Eye (tissue), 1 donor: Measurements from ENCODE around the gene ATP11C.
A peak's percentile ranks its signal among the peaks of the same experiment; 100 is the strongest.

Experiments
- DNase-seq: peaks from one replicate; pipeline ENCODE4 v3.0.0-alpha.2; 2015

The ATP11C gene

DNA sequence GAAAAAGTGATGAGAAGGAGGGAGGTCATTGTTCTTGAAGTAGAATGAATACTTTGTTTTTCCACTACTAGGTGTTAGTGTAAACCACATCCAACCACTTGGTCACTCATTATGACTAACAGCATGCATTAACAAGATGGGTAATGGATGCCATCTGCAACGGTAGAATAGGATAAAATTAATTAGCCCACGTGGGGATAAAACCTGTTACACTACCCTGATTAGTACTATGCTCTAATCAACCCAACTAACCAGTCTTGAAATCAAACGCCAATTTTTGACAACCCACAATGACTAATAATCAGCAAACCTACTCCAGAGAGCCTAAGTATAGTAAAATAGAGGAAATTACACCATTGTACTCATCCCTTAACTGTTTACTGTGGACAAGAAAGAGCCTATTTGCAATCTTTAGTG is 131.4 kb downstream of the ATP11C start:
- no peak for DNase-seq

DNA sequence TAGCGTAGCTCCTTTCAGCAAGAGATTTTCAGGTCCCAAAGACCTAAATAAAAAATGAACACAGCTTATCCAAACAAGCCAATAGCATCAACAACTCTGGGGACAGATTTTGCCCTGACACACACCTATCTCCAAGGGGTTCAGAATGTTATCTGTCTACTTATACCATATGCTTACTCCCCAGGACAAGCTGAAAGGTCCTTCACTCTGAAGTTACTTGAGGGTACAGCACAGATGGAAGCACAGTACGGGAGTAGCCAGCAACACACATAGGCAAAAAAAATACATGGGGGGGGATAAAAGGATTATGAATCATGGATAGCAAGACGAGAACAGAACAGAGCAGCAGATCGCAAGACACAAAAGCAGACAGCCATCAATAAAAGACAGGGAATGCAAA is 134.2 kb downstream of the ATP11C start:
- DNase-seq = no peak

DNA sequence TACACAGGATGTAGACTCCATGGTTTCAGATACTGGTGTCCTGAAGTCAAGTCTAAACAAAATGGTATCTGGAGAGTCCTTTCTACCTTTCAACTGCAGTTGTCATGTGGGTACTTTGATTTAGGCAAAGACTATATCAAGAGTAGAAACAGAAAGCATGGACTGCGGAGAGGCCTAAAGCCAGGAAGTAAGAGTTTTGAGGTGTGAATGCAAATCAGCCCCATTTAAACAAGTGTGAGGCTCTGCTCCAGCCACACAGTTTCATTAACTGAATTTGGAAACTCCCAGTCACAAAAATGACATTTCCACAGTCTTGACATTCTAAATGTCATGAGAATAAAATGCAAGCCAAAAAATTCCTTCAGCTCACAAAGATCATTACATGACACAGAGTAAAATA is 137.7 kb downstream of the ATP11C start:
- DNase-seq = no peak

- DNase-seq = no peak
Measured at GRCh38 chrX:139787601-139788000, 145.3 kb downstream of the ATP11C start.

GRCh38 chrX:139784807-139785206 is 148.0 kb downstream of the ATP11C start:
- no peak for DNase-seq

- DNase-seq = no peak
Measured at GRCh38 chrX:139783959-139784358, 148.9 kb downstream of the ATP11C start.

- DNase-seq = no peak
Measured at GRCh38 chrX:139783030-139783429, 149.8 kb downstream of the ATP11C start.

- DNase-seq = no peak
Measured at GRCh38 chrX:139776599-139776998, 156.3 kb downstream of the ATP11C start.

- no peak for DNase-seq
Measured at GRCh38 chrX:139770366-139770765, 162.5 kb downstream of the ATP11C start.

DNA sequence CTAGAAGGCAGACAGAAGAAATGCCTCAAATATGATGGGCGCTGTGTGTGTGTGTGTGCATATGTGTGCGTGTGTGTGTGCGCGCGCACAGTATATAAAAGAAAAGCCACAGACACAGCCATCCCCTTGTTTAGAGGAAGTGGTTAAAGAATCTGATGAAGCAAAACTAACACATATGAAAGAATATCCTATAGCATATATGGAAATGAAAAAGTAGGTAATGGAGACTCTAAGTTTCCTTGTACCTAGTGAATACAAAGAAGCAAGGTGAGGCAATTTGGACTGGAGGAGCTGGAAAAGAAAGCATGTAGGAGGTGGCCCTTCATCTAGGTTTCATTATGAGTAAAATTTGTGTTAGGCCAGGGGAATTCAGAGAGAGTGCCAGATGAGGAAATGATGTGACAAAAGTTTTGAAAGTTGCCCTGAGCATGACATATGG is 166.3 kb downstream of the ATP11C start:
- DNase-seq = no peak

DNA sequence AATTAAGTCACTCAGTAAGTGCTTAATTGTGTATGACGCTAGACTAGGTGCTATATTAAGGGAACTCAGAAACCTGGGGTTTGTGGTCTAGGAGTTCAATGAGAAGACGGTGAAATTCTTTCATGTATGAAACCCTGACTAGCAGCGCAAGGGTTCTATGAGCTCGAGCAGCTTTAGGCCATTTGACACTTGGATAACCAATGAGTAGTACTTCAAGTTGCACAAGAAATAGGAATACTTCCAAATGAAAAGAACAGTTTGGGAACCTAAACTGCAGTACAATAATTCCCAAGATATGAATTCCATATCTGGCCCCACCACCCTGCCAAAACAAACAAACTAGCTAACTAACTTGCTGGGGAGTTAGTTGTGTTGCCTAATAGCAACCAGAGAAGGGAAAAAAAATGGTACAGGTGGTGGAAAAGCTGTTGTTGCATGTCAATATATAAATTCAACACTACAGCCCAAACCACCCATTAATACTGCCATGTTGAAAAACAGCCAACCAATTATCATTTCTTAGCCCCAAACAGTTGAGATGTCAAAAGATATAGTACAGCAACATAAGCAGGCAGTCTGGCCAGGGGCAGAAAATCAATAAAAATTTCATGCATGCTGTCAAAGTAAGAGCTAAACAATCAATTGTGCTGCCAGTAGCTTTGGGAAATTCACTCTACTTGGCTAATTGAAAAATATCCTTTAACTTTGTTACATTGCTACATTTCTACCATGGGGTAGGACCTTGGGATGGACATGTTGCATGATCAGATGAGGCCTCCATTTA is 170.3 kb downstream of the ATP11C start:
- DNase-seq = no peak

- no peak for DNase-seq
Measured at GRCh38 chrX:139759637-139760036, 173.2 kb downstream of the ATP11C start.

DNA sequence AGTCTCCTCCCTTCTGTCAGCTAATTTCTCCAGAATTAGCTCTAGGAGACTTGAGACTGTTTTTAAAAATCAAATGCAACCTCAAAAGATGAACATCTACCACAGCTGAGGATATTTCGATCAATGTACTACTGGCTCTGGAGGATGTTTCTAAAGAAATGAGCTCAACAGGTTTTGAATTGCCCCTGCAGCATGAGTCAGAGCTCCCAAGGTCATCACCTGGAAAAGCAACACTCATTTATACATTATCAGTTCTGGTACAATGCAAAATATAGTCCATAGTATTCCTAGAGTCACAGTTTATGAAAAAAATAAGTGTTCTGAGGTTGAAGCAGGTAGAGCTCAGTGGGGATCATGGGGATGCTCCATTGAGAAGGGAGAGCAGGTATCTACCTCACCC is 174.0 kb downstream of the ATP11C start:
- no peak for DNase-seq

GRCh38 chrX:139758250-139758649 is 174.6 kb downstream of the ATP11C start:
- DNase-seq = no peak

GRCh38 chrX:139751053-139751452 is 181.8 kb downstream of the ATP11C start:
- DNase-seq = no peak

GRCh38 chrX:139750390-139750789 is 182.5 kb downstream of the ATP11C start:
- no peak for DNase-seq

DNA sequence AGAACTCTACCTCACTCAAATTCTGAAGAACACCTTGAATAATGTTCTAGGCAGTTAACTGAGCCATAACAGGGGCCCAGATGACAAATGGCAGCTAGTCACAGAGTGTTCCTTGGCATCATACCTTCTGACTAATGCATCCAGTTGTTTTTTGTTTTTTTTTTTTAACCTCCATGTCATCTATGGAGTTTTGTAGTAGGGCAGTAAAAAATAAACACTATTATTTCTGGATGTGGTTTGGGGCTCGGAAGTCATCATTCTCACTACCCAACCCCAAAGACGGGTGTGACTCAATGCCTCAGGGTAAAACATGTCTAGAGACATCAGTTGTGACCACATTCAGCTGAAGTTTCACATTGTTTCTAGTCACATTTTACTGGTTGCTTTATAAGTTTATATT is 193.7 kb downstream of the ATP11C start:
- DNase-seq = no peak

DNA sequence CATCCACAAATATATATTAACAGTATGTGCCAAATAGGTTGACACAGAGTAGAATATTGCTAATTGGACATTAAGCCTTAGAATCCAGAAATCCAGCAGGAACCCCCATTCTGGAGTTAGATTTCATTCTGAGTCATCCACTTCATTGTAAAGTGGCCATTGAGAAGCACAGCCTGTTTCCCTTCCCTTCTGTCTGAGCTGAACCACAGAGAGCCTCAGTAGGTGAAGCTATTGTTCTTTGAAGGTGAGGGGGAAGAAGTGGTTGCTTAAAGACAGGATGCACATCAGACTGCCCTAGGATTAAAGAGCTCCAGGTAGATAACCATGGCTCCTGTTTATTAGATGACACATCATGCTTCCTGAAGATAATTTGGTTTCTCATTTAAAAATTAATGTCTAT is 194.3 kb downstream of the ATP11C start:
- no peak for DNase-seq

DNA sequence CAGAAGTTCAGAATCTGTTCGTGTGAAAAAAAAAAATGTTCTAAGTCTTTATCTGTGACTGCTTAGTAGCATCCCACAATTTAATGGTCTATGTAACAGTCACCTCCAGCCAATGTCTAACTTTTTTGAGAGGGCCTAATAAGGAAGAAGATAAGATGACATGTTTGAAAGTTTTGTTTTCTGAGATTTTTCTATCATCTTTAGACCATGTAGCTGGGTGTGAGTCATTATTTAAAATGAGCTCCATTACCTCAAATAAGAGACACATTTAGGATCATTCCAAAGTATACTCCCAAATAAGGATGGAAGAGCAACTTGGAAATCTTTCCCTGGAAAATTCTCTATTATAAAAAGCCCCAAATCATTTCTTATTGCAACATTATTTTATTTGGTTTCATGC is 196.7 kb downstream of the ATP11C start:
- DNase-seq = no peak

DNA sequence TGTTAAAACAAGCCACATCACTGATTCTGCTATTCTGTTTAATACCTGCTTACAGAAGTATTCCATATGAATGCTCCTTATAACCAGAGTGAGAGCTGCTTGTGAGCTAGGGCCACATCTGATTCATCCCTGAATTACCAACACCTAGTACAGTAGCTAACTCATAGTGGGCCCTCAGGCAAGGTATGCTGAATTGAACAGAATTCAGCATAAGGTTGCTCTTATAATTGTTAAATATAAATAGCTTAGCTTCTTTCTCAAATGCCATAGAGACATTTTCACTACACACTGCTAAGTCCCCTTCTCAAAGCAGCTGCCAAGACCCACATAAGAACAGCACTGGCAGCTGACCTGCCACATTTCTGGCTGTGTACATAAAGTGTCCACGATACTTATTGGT is 197.9 kb downstream of the ATP11C start:
- no peak for DNase-seq

GRCh38 chrX:139725720-139726119 is 207.1 kb downstream of the ATP11C start:
- no peak for DNase-seq

- no peak for DNase-seq
Measured at GRCh38 chrX:139724626-139725025, 208.2 kb downstream of the ATP11C start.

DNA sequence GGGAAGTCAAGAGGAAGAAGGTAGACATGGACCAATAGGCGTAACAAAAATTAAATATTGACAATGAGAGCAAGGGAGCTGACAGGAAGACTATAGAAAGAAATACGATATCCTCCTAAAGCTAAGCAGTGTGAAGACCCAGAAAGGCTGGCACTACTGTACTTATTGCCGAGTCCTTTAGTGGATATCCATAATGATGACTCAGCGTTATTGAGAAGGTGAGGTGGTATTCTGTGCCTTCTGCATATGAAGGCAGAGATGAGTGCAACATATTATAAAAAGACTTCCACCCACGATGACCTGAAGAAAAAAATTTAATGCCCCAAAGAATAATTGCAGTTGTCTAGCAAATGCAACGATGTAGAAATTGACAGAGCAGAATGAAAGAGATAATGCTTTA is 211.9 kb downstream of the ATP11C start:
- no peak for DNase-seq

- DNase-seq = peak; percentile 18
Measured at GRCh38 chrX:139720136-139720535, 212.7 kb downstream of the ATP11C start.

- no peak for DNase-seq
Measured at GRCh38 chrX:139708067-139708466, 224.8 kb downstream of the ATP11C start, which contains the start of gene MCF2. MCF2 (minus strand) TSS chrX:139708167; CDS start chrX:139651744, 56,423 bp downstream.
